ENCODE data around the gene PLD2.

The PLD2 gene

DNA sequence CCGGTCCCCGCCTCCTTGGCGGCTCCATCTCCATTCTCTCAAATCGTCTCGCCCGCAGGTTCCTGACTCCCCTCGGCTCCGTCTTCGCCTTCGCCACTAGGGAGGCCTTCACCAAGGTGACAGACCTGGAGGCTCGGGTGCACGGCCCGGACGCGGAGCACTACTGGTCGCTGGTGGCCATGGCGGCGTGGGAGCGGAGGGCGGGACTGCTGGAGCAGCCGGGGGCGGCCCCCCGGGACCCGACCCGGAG is 17.3 kb upstream of the PLD2 start:
- POLR2A ChIA-PET = interaction anchor here (0.7 to 2.9 kb wide), 24 partner anchors 8 to 178 kb away, joined by 3 to 20 read pairs (median 6); partner anchors contain the start of genes ARRB2, CHRNE, CXCL16 and MED11
- no peak for TF ChIP-seq SUZ12 (IDR thresholded peaks at IDR 0.05)
- DNase-seq (ENCODE audit: extremely low spot score) = no peak
- CTCF ChIA-PET = interaction anchor here (0.6 to 1.7 kb wide), 7 partner anchors 10 to 59 kb away, joined by 3 to 8 read pairs (median 5); partner anchors contain the start of gene PLD2

DNA sequence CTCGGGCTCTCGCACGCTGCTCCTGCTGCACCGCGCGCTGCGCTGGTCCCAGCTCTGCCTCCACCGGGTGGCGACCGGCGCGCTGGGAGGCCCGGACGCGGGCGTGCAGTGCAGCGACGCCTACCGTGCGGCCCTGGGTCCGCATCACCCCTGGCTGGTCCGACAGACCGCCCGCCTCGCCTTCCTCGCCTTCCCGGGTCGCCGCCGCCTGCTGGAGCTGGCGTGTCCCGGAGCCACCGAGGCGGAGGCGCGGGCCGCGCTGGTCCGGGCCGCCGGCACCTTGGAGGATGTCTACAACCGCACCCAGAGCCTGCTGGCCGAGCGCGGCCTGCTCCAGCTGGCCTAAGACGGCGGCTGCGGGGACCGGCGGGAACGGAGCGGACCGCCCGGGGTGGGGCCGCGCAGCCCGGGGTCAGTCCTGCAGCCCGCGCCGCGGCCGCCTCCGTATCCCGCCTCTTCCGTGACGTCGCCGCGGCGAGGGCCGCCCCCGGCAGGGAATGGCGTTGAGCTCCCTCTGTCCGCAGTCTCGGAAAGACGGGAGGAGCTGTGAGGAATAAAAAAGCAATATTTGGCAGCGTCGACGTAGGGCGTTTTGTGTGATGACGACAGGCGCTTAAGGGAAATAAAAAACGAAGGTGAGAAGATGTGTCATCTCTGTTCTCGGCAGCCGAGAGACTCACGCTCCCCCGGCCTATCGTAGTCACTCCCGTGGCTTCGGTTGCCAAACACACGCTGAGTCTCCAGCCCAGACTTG is 16.8 kb upstream of the PLD2 start:
- ChIA-PET CTCF (interaction anchor here (0.6 to 1.7 kb wide), 13 partner anchors 10 to 133 kb away, joined by 3 to 8 read pairs (median 4); partner anchors contain the start of gene PLD2), POLR2A (interaction anchor here (0.6 to 2.9 kb wide), 30 partner anchors 9 to 177 kb away, joined by 3 to 20 read pairs (median 5); partner anchors contain the start of genes ARRB2, CHRNE, CXCL16 and MED11)
- DNase-seq (ENCODE audit: extremely low spot score) = peak; percentile 83
- TF ChIP-seq FOXK2 (IDR thresholded peaks at IDR 0.05) (no peak), HDGF (IDR thresholded peaks at IDR 0.05; ENCODE audit: borderline replicate concordance) (no peak), L3MBTL2 (conservative IDR thresholded peaks at IDR 0.05) (peak; percentile 80)

DNA sequence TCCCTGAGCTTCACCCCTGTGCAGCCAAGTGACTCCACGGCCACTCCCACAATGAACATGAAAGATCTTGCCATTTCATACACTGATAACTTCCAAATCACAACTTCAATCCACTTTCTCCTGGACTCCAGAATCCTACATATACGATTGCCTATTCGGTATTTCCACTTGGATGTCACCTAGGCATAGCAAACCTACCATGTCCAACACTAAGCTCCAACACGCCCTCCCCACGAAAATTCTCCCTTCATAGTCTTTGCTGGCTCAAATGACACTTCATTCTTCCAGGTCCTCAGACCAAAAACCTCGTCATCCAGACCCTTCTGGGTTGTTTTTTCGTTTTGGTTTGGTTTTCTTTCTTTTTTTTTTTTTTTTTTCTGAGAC is 16.3 kb upstream of the PLD2 start:
- TF ChIP-seq ZNF384 (IDR thresholded peaks at IDR 0.05) = no peak
- no peak for TF ChIP-seq SUZ12 (IDR thresholded peaks at IDR 0.05)
- no peak for TF ChIP-seq SP1 (IDR thresholded peaks at IDR 0.05)
- TF ChIP-seq ELF4 (IDR thresholded peaks at IDR 0.05) = no peak
- no peak for TF ChIP-seq FOXA1 (IDR thresholded peaks at IDR 0.05)
- no peak for TF ChIP-seq NFRKB (IDR thresholded peaks at IDR 0.05)
- TF ChIP-seq FOXM1 (IDR thresholded peaks at IDR 0.05; ENCODE audit: borderline replicate concordance) = no peak
- no peak for TF ChIP-seq FOXK2 (IDR thresholded peaks at IDR 0.05)
- TF ChIP-seq, protein P1, sequence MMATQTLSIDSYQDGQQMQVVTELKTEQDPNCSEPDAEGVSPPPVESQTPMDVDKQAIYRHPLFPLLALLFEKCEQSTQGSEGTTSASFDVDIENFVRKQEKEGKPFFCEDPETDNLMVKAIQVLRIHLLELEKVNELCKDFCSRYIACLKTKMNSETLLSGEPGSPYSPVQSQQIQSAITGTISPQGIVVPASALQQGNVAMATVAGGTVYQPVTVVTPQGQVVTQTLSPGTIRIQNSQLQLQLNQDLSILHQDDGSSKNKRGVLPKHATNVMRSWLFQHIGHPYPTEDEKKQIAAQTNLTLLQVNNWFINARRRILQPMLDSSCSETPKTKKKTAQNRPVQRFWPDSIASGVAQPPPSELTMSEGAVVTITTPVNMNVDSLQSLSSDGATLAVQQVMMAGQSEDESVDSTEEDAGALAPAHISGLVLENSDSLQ (IDR thresholded peaks at IDR 0.05) = no peak
- no peak for TF ChIP-seq HDGF (IDR thresholded peaks at IDR 0.05; ENCODE audit: borderline replicate concordance)
- TF ChIP-seq L3MBTL2 (conservative IDR thresholded peaks at IDR 0.05) = no peak
- TF ChIP-seq ARNT (IDR thresholded peaks at IDR 0.05) = no peak
- no peak for TF ChIP-seq BHLHE40 (IDR thresholded peaks at IDR 0.05; ENCODE audit: borderline replicate concordance)
- no peak for TF ChIP-seq CTBP1 (IDR thresholded peaks at IDR 0.05; ENCODE audit: borderline replicate concordance)
- no peak for DNase-seq (ENCODE audit: extremely low spot score)
- CTCF ChIA-PET = interaction anchor here (0.6 to 1.7 kb wide), 10 partner anchors 11 to 132 kb away, joined by 3 to 8 read pairs (median 4); partner anchors contain the start of gene PLD2
- POLR2A ChIA-PET = interaction anchor here (0.6 to 2.9 kb wide), 27 partner anchors 8 to 176 kb away, joined by 3 to 20 read pairs (median 5); partner anchors contain the start of genes ARRB2, CHRNE, CXCL16 and MED11

DNA sequence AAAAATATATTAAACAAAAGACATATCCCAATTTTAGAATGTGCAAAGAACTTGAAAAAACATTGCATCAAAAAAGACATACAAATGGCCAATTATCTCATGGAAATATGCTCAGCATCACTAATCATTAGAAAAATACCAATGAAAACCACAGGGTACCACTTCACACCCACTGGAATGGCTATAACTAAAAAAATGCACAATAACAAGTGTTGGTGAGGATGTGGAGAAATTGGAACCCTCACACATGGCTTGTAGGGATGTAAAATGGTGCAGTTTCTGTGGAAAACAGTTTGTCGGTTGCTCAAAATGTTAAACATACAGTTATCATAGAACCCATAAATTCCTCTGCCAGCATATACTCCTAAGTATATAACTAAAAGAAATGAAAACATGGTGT is 11.8 kb upstream of the PLD2 start:
- ChIA-PET CTCF (no interaction called here), POLR2A (no interaction called here)
- DNase-seq (ENCODE audit: extremely low spot score) = no peak
- TF ChIP-seq TARDBP (IDR thresholded peaks at IDR 0.05) (no peak), BHLHE40 (IDR thresholded peaks at IDR 0.05; ENCODE audit: borderline replicate concordance) (no peak), ELF4 (IDR thresholded peaks at IDR 0.05) (no peak), FOXK2 (IDR thresholded peaks at IDR 0.05) (no peak), HDGF (IDR thresholded peaks at IDR 0.05; ENCODE audit: borderline replicate concordance) (no peak), ARNT (IDR thresholded peaks at IDR 0.05) (no peak), CTBP1 (IDR thresholded peaks at IDR 0.05; ENCODE audit: borderline replicate concordance) (no peak), FOXA1 (IDR thresholded peaks at IDR 0.05) (no peak), ZNF384 (IDR thresholded peaks at IDR 0.05) (no peak), L3MBTL2 (conservative IDR thresholded peaks at IDR 0.05) (no peak), LEF1 (IDR thresholded peaks at IDR 0.05; ENCODE audit: borderline replicate concordance) (no peak), SUZ12 (IDR thresholded peaks at IDR 0.05) (no peak)

DNA sequence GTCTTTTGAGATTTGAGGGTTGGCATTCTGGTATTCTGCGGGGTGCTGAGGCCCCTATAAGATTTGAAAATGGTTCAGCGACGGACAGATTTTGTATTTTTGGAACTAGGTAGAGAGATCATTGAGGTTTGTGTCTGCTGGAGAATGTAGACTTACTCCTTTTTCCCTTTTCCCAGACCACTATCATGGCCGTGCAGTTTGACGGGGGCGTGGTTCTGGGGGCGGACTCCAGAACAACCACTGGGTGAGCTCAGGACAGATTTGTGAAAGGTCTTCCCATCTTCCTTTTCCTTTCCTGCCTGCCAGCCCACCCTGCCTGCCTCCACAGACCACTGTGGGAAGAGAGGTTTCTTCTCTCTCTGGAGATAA is 10.4 kb upstream of the PLD2 start:
- TF ChIP-seq NFRKB (IDR thresholded peaks at IDR 0.05) = no peak
- peak; percentile 59 for DNase-seq (ENCODE audit: extremely low spot score)
- POLR2A ChIA-PET = interaction anchor here (0.6 to 2.7 kb wide), 12 partner anchors 8 to 143 kb away, joined by 3 to 19 read pairs (median 3); partner anchors contain the start of genes ARRB2, MED11, PLD2 and RNF167
- CTCF ChIA-PET = no interaction called here

DNA sequence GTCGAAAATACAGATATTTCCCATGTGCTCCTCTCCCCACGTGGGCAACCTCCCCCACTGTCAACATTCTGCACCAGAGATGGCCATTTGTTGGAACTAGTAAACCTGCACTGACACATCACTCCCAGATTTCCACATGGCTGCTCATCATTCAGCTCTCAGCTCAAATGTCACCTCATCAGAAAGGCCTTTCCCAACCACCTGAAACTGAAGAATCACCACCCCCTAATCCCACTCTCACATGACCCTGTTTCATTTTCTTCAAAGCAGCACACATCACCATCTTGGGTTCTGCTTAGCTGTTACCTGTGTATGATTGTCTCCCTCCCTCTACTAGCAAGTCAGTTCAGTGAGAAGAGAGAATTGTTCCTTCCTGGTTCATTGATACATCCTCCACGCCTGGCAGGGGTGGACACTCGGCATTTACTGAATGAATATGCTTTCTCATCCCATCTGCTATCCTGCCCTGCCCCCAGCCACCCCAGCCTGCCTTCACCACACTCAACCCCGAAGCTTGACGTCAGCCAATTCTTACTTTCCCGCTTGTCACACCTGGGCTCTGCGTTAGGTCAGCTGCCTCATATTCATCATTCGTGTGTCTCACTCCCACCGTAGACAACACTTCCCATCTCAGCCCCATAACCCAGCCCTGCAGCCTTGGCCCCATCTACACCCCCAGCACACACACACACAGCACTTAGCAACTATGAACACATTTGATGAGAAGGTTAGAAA is 6.3 kb upstream of the PLD2 start:
- POLR2A ChIA-PET = interaction anchor here (1.2 kb wide), 1 partner anchor 11 kb away, joined by 5 read pairs; no protein-coding TSS in a partner anchor

GRCh38 chr17:4802228-4802627 is 4.7 kb upstream of the PLD2 start, which contains the start of gene C17orf114:
Gene C17orf114, minus strand, starts transcription at chr17:4802328.
- CTCF ChIA-PET = no interaction called here
- no peak for TF ChIP-seq FOXM1 (IDR thresholded peaks at IDR 0.05; ENCODE audit: borderline replicate concordance)
- TF ChIP-seq, protein P1 (IDR thresholded peaks at IDR 0.05) = no peak
- TF ChIP-seq BHLHE40 (IDR thresholded peaks at IDR 0.05; ENCODE audit: borderline replicate concordance) = no peak
- no peak for TF ChIP-seq SUZ12 (IDR thresholded peaks at IDR 0.05)
- no peak for TF ChIP-seq ARNT (IDR thresholded peaks at IDR 0.05)
- no peak for TF ChIP-seq HDGF (IDR thresholded peaks at IDR 0.05; ENCODE audit: borderline replicate concordance)
- TF ChIP-seq TARDBP (IDR thresholded peaks at IDR 0.05) = no peak
- TF ChIP-seq SP1 (IDR thresholded peaks at IDR 0.05) = no peak
- TF ChIP-seq LEF1 (IDR thresholded peaks at IDR 0.05; ENCODE audit: borderline replicate concordance) = no peak
- no peak for TF ChIP-seq L3MBTL2 (conservative IDR thresholded peaks at IDR 0.05)
- TF ChIP-seq FOXA1 (IDR thresholded peaks at IDR 0.05) = no peak
- no peak for TF ChIP-seq ELF4 (IDR thresholded peaks at IDR 0.05)
- no peak for TF ChIP-seq CTBP1 (IDR thresholded peaks at IDR 0.05; ENCODE audit: borderline replicate concordance)
- no peak for TF ChIP-seq FOXK2 (IDR thresholded peaks at IDR 0.05)
- TF ChIP-seq ZNF384 (IDR thresholded peaks at IDR 0.05) = no peak
- DNase-seq (ENCODE audit: extremely low spot score) = no peak
- POLR2A ChIA-PET = no interaction called here

More for the DNA sequence above, 6.3 kb upstream of the PLD2 start:
- CTCF ChIA-PET = no interaction called here
- no peak for TF ChIP-seq SUZ12 (IDR thresholded peaks at IDR 0.05)
- TF ChIP-seq, protein P1 (IDR thresholded peaks at IDR 0.05) = no peak
- DNase-seq (ENCODE audit: extremely low spot score) = no peak

All from HEK293T (cell line).